HPDE6-E6E7 (cell line): Measurements from ENCODE around the gene C5orf47.

Experiments
- DNase-seq: peaks from one replicate; pipeline ENCODE4 v3.0.0; 2011; ENCODE audit warnings: missing footprints; ENCODE audit errors: extremely low spot score

C5orf47 gene

GRCh38 chr5:174044466-174045254, 55.7 kb downstream of the C5orf47 start:
- no peak for DNase-seq

- DNase-seq: peak; percentile 7
Measured at GRCh38 chr5:174045470-174046025, 56.6 kb downstream of the C5orf47 start, which contains the start of gene NSG2. Gene NSG2 (plus strand): TSS chr5:174045706. CDS start chr5:174046756, 1,050 bp downstream.

- DNase-seq: no peak
Measured at GRCh38 chr5:174046558-174046957, 57.6 kb downstream of the C5orf47 start.

DNA sequence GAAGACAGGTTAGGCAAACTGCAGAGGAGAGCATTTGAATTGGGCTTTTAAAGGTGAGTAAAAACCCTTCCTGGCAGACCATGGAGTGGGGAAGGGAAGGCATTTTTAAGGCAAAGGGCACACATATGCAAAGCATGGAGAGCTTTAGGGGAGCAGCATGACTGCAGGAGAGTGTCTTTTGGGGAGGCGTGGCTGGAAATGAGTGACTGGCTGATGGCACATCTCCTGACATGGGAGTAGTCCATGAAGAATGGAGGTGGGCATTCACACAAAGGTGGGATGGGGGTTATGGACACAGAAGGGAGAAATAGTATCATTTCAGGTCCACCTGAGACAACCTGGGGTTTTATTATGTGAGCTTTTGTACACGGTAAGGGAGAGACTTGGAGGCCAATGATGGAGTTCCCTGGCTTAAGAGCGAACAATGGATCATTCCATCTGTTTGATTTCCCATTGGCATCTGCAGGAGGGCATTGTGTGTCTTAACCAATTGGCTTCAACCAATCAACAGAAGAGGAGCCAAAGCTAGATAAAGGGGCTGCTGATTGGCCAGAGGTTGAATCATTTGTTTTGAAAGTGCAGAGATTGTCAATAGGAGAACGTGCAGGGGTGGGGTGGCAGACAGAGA, 58.6 kb downstream of the C5orf47 start:
- no peak for DNase-seq

DNA sequence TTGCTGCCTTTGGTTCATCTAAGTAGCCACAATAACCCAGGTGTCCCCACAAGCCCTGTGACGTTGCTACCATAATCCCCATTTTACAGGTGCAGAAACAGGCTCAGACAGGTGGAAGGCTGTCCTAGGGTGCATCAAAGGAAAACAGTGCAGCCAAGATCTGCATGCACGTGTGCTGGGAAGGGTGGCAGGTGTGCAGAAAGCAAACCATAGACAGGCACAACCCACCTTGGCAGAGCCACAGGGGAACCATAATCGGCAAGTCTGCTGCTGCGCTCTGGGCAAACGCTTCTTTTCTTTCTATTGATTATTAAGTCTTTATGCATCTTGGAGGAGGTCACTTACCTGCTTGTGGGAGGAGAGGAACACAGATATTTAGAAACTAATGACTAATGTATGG, 63.7 kb downstream of the C5orf47 start:
- DNase-seq: no peak

- DNase-seq: no peak
Measured at GRCh38 chr5:174053905-174054304, 64.9 kb downstream of the C5orf47 start.
